Ramos (cell line): ENCODE measurements around the gene INSL3.

Experiments
- in situ Hi-C: fragments of 300-500 bp; cut with MboI; formaldehyde crosslinking; loops from one replicate; pipeline ENCODE4 v1.14.3; 2022; ENCODE audit warnings: low sequenced_read_pairs; ENCODE audit not compliant: unreplicated experiment

The INSL3 gene

DNA sequence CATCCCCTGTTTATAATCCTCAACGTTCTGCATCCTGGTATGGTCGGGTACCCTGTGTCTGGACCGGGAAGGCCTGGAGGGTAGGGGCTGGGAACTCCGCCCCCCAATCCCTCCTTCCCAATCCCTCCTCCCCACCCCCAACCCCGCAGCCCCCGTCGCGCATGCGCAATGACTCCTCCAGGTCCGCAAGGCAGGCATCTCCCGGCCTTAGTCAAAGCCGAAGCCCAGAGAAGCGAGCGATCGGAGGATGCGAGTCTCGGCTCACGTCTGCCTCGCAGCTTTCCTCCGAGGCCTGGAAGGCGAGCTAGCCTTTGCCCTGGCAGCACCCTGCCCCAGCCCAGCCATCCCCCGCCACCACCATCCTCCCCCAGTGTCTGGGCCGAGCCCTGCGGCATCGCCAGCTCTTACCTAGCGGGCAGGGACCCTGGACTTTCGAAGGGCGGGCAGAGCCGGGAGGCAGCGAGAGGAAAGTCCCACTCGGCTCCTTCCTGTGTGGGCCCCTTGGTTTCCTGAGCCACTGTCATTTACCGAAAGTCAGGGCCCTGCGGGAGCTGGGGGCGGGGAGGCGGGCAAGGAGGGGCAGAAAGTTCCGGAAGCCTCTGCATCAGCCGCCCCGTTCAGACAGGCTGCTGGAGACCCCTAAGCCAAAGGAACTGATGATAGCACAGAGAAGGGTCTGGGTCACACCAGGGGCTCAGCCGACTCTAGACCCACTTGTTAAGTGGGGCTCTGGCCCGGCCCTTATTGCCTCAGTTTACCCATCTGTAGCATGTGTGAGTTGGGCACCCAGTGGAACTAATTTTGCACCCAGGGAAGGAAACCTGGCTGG is 26.4 kb upstream of the INSL3 start, which contains the start of gene JAK3:
Gene JAK3 (minus strand): TSS at position 445 of the 829 bp plus-strand sequence. CDS start 3,565 bp downstream, outside the sequence.
- in situ Hi-C loops, result no loop called here

DNA sequence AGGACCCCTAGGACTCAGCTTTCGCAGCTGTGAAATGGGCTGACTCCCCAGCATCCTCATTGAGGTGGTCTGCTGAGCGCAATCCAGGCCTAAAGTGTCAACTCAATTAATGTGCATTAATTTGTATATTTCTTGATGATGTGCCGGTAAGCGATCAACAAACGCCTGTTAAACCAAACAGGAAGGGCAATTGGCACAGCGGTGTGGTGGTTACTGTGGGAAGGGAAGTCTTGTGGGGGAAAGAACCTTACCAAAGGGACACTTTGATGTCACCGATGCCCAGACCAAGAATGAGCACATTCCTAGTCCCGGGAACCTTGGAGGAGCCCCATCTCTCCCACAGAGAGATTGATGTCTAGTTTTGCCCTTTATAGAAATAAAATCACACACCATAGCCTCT is 24.8 kb upstream of the INSL3 start:
- in situ Hi-C loops, result no loop called here

DNA sequence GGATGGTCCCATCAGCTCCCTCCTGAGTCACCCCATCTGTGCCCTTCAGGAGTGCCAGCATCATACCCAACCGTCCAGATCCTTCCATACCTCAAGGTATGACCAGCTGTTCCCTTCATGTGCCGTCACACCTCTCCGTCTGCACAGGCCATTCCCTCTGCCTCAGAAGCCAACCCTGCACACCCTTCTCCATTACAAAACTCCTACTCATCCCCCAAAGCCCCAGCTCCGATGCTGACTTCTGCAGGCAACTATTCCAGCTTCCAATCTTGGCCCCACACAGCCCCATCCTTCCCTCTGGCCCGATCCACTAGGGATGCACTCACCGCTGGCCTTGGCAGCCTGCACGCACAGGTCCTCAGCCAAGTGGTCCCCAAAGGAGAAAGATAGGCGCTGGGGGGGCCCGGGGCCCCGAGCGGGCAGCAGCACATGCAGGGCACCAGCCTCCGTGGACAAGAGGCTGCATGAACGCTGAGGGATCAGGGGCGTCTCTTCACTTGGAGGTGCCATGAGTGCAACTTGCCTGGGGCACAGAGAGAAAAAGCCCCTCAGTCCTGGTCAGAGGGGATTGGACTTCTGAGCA is 22.7 kb upstream of the INSL3 start:
- in situ Hi-C loops, result no loop called here

DNA sequence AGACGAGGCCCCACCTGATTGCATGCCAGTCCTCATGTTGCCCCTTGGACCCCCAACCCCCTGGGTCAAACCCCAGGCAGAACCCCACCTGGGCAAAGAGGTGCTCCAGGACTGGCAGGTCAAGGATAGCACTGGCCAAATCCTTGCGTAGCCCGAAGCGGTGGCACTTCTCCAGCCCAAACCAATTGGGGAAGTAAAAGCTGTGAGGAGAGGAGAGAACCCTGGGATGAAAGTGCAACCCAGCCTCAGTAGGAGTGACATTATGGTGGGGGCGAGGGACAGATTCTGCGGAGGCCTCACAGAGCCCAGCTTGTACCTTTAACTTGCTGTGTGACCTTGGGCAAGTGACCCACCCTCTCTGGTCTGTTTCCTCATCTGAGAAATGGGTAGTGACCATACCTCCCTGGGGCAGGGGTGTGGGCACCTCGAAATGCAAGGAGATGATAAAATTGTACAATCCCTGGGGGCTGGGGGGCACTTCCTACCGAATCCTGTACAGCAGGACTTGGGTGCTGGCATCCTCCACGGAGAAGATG is 22.0 kb upstream of the INSL3 start:
- in situ Hi-C loops, result no loop called here

DNA sequence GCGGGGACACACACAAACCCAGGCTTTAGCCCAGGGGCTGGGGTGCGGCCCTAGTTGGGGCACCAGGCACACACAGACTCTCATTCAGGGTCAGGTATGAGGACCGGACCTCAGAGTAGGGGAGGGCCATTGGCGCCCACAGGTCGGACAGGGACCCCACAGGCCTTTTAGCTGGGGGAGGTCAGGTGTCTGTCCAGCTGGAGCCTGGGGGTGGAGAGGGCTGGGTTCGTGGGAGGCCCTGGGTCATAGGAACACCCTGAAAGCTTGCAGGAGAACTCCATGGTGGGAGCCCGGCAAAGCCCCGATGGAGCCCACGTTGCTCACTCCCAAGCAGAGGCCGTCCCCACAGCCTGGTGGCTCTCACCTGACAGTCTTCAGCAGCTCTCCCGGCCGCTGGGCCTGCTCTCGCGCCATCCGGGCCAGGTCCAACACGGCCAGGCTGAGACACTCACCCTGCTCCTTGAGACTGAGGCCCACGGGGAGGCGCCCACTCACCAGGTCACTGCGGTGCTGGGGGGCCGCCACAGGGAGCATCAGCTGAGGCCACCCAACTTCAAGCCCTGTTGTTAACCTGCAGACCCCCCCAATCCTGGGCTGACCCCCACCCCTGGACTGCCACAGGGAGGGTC is 21.5 kb upstream of the INSL3 start:
- in situ Hi-C loops, result no loop called here

DNA sequence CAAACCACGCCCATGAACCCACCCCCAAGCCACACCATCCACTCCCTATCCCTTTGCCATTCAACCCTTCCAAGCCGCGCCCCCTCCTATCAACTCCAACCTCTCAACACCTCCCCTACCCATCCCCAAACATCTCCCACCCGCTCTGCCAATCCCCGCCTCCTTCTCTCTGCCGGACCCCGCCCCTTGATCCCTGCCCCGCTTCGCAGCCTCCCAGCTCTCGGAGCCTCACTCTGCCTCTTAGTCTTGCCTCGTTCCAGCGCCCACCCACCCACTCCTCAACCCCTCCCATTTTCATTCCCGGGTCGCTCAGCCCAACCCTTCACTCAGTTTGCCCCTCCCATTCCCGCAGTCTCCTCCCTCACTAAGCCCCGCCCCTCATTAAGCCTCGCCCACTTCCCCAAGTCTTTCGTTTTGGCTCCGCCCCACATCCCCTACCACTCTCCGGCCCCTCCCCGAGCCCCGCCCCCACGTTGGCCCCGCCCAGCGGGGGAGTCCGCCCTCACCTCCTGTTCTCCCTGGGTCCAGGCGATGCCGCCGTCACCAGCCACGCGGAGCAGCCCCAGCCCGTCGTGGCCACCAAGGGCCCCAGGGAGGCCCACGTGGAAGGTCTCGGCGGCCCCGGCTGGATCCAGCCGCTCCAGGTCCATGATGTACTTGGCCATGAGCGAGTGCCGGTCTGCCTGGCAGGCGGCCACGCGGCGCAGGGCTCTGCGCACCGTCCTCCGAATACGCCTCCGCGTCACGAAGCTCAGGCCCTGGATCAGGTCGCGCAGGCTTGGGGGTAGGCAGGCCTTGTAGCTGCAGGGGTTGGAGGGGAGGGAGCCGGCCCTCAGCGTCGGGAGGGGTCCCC is 20.7 kb upstream of the INSL3 start:
- in situ Hi-C loops, result no loop called here

DNA sequence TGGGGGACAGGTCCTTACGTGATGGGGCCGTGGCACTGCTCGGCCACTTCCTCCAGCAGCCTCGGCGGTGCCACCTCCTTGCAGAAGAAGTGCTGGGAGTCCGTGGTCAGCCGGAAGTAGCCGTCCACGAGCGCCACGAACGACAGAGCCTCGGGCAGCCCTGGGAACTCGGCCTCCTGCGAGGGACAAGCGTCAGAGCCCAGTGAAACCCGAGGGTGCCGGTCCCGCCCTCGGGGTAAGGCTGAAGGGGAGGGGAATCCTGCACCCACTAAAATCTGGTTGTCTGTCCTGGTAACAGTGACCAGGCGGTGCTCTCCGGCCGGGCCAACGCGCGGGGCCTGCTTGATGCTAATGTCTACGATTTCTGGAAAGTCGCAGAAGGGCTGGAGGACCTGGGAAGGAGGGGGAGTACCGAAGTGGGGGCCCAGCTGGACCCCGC is 20.1 kb upstream of the INSL3 start:
- in situ Hi-C loops, result no loop called here

DNA sequence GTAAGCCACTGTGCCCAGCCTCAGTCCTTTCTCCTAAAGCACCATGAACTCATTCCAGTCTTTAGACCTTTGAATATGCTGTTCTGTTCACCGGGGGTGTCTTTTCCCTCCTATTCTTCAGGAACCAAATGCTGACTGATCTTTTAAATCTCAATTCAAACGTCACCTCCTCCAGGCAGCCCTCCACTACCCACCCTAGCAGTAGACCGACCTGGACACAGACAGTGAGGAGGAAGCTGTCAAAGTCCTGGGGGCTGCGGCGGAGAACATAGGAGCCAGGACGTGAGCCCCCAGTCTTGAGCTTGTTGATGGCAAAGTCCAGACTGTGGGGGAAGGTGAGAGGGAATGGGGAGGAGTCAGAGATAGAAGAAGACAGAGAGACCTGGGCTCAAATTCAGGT is 18.7 kb upstream of the INSL3 start:
- in situ Hi-C loops, result no loop called here

DNA sequence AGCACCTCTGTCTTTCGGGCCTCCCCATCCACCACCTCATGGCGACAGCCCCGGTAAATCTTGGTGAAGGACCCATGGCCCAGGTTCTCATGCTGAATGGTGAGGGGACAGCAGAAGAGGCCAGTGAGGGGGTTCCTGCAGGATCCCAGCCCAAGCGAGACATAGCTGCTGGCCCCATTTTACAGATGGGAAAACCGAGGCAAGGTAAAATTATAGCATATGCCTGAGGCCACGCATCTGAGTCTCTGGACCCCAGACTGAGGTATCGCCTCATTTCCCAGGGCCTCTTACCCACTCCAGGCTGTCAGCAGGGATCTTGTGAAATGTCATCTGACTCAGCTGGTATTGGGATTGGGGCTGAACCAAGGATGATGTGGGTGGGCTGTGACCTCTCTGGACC is 16.7 kb upstream of the INSL3 start:
- in situ Hi-C loops, result no loop called here

DNA sequence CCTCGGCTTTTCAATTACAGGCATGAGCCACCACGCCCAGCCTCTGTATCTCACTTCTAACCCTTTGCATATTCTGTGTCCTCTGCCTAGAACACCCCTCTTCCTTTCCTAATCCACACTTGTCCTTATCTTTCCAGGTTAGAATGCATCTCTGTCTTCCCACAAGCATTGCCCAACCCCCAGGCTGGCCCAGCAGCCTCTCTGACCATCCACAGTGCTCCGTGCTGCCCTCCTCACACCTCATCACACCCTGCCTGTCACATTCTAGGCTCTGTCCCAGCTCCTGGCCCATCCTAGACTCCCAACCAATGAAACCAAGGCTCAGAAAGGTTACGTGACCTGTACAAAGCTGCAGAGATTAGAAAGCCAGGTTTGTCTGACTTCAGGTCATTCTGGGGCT is 15.2 kb upstream of the INSL3 start:
- in situ Hi-C loops, result no loop called here

DNA sequence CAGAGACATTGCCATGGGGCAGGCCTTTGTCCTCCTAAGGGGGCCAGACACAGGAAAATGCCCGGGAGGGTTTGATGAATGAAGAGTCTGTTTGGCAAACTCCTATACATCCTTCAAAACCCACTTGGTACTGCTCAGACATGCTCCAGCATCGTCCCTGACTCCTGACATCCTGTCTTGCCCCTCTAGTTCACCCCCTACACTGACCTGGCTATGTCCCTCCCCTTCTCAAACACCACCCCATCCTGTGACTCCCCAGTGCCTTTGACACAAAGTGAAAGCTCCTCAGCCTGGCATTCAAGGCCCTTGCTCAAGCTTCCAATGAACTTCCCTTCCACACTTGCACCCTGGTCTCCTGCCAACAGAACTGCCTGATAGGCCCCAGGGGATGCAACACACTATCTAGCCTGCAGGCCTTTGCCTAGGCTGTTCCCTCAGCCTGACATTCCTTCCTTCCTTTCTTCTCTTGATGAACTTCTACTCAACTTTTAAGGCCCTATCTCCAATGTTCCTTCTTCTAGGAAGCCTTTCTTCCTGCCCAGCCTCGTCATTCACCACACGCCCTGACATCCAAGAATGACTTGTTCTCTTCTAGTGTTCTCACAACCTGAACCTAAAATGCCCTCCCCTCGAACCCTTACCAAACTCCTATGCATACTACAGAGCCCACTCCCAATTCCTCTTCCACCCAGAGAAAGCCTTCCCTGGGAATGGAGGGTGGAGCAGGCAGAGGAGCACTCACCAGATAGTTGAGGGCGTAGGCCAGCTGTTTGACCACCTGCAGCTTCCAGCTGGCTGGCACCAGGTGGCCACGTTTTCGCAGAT is 14.1 kb upstream of the INSL3 start:
- in situ Hi-C loops, result no loop called here

DNA sequence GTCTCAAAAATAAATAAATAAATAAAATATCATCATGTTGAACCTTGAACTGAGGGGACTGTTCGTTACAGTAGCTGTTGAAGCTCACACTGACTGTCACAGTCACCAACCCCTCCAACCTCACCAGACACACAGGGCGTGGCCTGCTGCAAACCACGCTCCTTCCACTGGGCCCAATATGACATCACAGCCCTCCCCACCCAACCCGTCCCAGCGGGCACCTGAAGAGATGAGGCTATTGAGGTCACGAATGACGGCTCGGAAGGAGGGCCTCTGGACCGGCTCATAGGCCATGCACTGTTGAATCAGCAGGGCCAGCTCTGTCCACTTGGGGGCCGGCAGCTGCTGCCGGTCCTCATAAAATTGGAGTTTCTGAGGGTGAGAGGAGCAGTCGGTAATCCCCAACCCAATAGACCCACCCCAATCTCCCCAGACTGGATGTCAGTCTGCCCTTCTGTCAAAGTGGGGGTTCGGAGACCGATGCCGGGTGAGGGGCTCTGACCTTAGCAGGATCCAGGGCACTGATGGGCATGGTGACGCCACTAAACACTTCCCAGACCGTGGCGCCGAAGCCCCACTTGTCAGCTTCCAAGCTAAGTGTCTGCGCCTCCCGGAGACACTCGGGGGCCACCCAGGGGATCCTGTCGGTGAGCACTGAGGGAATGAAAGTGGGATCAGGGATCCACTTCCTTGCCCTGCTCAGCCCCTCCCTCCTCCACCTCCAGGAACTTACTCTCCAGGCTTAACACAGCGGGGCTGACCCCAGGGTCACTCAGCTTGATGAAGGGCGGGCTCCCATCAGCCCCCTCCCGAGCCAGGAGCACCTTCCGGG is 13.2 kb upstream of the INSL3 start:
- in situ Hi-C loops, result no loop called here

DNA sequence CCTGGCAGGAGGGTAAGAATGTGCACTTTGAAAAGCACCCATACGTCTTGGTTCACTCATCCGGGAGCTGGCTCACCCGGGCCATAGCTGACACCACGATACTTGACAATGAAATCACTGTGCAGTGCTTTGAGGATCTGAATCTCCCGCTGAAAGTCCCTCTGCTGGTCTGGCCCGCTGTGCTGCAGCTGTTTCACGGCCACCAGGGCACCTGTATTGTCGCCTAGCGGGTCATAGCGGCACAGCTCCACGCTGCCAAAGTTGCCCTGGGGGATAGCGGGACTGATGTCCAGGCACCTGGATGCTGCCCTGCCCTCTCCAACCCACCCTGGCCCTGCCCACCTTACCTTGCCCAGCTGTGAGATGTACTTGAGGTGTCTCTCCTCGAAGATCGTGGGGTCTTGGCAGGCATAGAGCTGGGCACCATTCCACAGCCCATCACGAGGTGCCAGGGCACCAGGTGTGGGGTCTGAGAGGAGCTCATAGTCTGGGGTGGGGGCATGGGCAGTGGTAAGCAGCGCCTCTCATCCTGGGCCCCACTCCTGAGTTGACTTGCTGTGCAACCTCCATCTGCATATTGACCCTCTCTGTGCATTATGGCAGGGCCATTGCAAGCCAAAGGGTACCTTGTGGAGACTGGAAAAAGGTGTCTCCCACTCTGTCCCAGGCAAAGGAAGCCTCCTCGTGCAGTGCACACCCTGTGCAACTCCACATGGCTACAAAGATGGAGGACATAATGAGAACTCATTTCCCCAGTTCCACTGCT is 11.3 kb upstream of the INSL3 start:
- in situ Hi-C loops, result no loop called here

DNA sequence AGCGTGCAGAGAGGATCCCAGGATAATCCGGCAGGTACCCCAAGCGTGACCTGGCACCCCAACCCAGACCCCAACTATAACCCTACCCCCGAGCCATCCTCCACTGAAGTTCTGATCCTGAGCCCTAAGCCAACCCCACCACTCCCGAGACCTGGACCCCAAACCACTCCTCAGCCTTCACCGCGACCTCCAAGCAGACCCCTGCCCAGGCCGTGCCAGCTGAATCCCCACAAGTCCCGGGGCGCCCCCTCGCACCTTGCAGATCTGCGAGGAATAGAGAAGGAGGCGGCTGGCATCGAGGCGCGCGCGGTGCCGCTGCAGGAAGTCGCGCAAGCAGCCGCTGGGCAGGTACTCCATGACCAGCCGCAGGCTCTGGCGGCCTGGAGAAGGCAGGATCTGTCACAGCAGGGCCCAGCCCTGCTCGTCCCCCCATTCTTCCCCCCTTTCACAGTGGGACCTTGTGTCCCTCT is 10.1 kb upstream of the INSL3 start:
- in situ Hi-C loops, result no loop called here

DNA sequence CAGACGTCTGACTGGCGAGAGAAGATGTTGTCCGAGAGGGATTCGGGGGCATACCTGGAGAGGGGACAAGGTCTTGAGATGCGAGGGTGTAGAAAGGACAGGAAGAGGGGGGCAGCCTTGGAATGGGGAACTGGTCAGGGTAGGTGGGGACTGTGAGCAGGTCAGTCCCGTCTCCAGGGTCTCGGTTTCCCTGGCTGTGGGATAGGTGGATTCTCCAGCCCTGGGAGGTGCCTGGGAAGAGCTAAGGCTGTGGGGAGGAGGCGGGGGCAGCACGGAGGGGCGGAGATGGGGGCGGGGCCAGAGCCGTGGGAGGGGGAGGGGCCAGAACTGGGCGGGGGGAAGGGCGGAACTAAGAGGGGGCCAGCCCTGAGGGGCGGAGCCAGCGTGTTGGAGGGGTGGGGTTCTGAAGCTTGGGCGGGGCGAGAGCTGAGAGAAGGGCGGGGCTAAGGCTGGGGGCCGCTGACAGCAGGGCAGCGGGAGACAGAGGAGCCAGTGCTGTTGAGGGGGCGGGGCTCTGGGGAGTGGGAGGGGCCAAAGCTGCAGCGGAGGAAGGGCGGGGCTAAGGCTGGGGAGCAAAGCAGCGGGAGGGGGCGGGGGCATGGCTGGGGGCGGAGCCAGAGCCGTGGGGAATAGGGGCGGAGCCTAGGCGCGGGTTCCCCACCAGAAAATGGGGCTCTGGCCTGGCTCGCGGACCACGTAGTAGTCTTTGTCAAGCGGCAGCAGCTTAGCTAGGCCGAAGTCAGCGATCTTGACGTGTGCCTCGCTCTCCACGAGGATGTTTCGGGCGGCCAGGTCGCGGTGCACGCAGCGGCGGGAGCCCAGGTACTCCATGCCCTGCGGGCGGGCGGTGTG is 9.5 kb upstream of the INSL3 start:
- in situ Hi-C loops, result no loop called here

DNA sequence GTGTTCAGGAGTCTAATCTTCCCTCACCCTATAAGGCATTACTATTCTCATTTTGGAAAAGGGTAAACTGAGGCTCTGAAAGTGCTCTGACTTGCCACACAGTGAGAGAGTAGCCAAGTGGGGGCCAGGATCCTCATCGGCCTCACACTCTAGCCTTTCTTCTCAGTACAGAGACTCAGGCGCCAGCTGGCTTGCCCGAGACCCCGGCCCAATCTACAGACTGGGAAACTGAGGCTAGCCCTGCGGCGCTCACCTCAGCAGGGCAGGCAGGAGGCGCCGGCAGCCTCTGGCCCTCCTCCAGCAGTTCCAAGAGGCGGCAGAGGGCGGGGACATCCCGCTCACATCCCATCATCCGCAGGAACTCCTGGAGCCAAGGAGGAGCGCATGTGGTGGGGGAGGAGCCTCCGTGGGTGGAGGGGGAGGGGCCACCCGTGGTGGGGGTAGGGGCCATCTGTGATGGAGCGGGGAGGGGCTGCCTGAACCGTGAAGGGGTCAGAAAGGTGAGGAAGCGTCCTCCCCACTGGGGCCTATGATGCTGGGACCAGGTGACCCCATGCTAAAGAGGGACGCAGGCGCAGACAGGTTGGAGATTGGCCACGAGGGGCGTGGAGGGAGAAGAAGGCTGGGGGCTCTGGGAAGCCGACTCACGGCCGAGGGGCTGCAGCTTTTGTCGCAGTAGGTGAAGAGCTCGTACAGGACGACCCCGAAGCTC is 8.7 kb upstream of the INSL3 start:
- in situ Hi-C loops, result no loop called here
